GM11168 (cell line): ENCODE data around the gene MFSD6.
"Not testable (repeated sequence)": the region's sequence is repeated elsewhere in the genome, so short reads cannot be mapped to it uniquely, and the experiment has no call there.

Experiments
- in situ Hi-C: fragments of 300-500 bp; cut with MboI; formaldehyde crosslinking; loops from one replicate; pipeline ENCODE4 v1.12.0; 2022; ENCODE audit warnings: low sequenced_read_pairs; ENCODE audit not compliant: unreplicated experiment

The MFSD6 gene

GRCh38 chr2:190490502-190490901 lies 82.3 kb downstream of the MFSD6 start:
- in situ Hi-C loops, result no loop called here

- in situ Hi-C loops, result no loop called here
Measured at GRCh38 chr2:190493095-190493494, 84.9 kb downstream of the MFSD6 start.

- in situ Hi-C loops, result not testable (repeated sequence)
Measured at GRCh38 chr2:190494600-190495227, 86.6 kb downstream of the MFSD6 start.

GRCh38 chr2:190497428-190497827 lies 89.3 kb downstream of the MFSD6 start:
- in situ Hi-C loops, result no loop called here

GRCh38 chr2:190499273-190499672 lies 91.1 kb downstream of the MFSD6 start:
- in situ Hi-C loops, result no loop called here

- in situ Hi-C loops, result loop anchor here (10.0 to 25.0 kb wide), 2 partner anchors 115 to 413 kb away; no protein-coding TSS in a partner anchor
Measured at GRCh38 chr2:190500054-190500502, 91.9 kb downstream of the MFSD6 start.

- in situ Hi-C loops, result loop anchor here (10.0 to 25.0 kb wide), 2 partner anchors 116 to 414 kb away; no protein-coding TSS in a partner anchor
Measured at GRCh38 chr2:190501231-190501630, 93.1 kb downstream of the MFSD6 start.

GRCh38 chr2:190501702-190502407 lies 93.7 kb downstream of the MFSD6 start:
- in situ Hi-C loops, result loop anchor here (10.0 to 25.0 kb wide), 2 partner anchors 117 to 415 kb away; no protein-coding TSS in a partner anchor

- in situ Hi-C loops, result loop anchor here (10.0 to 25.0 kb wide), 2 partner anchors 118 to 416 kb away; no protein-coding TSS in a partner anchor
Measured at GRCh38 chr2:190503088-190503487, 94.9 kb downstream of the MFSD6 start.

GRCh38 chr2:190504912-190505311 lies 96.8 kb downstream of the MFSD6 start:
- in situ Hi-C loops, result loop anchor here (10.0 to 25.0 kb wide), 2 partner anchors 120 to 418 kb away; no protein-coding TSS in a partner anchor

GRCh38 chr2:190505696-190506095 lies 97.5 kb downstream of the MFSD6 start:
- in situ Hi-C loops, result loop anchor here (10.0 to 25.0 kb wide), 2 partner anchors 121 to 418 kb away; no protein-coding TSS in a partner anchor

- in situ Hi-C loops, result loop anchor here (10.0 to 25.0 kb wide), 2 partner anchors 122 to 419 kb away; no protein-coding TSS in a partner anchor
Measured at GRCh38 chr2:190506666-190507065, 98.5 kb downstream of the MFSD6 start.

- in situ Hi-C loops, result loop anchor here (10.0 to 25.0 kb wide), 2 partner anchors 122 to 420 kb away; no protein-coding TSS in a partner anchor
Measured at GRCh38 chr2:190507135-190507534, 99.0 kb downstream of the MFSD6 start.

- in situ Hi-C loops, result loop anchor here (10.0 to 25.0 kb wide), 2 partner anchors 125 to 423 kb away; no protein-coding TSS in a partner anchor
Measured at GRCh38 chr2:190509895-190510294, 101.7 kb downstream of the MFSD6 start.

GRCh38 chr2:190511104-190511503 lies 102.9 kb downstream of the MFSD6 start:
- in situ Hi-C loops, result loop anchor here (25.0 kb wide), 1 partner anchor 424 kb away; no protein-coding TSS in a partner anchor

GRCh38 chr2:190512539-190513095 lies 104.5 kb downstream of the MFSD6 start:
- in situ Hi-C loops, result loop anchor here (25.0 kb wide), 1 partner anchor 425 kb away; no protein-coding TSS in a partner anchor

- in situ Hi-C loops, result loop anchor here (25.0 kb wide), 1 partner anchor 427 kb away; no protein-coding TSS in a partner anchor
Measured at GRCh38 chr2:190513877-190514276, 105.7 kb downstream of the MFSD6 start.

- in situ Hi-C loops, result loop anchor here (25.0 kb wide), 1 partner anchor 427 kb away; no protein-coding TSS in a partner anchor
Measured at GRCh38 chr2:190514676-190515075, 106.5 kb downstream of the MFSD6 start.

- in situ Hi-C loops, result loop anchor here (25.0 kb wide), 1 partner anchor 428 kb away; no protein-coding TSS in a partner anchor
Measured at GRCh38 chr2:190515687-190516086, 107.5 kb downstream of the MFSD6 start.

- in situ Hi-C loops, result loop anchor here (25.0 kb wide), 1 partner anchor 430 kb away; no protein-coding TSS in a partner anchor
Measured at GRCh38 chr2:190517468-190517867, 109.3 kb downstream of the MFSD6 start.
